H1 (cell line): Measurements from ENCODE around the gene CEBPE. TPM values are rescaled to one million over a fixed set of nuclear protein-coding genes. Genes with fewer than 3 reads are reported as not detected.

Source experiments
- CTCF ChIA-PET: fragments of 300-600 bp; sonication (Branson Sonifier 250); formaldehyde crosslinking; loops from one replicate; lab custom pipeline; 2021; ENCODE audit not compliant: partially characterized antibody; lab: Charles Lee
- POLR2A ChIA-PET: fragments of 300-600 bp; sonication (Branson Sonifier 250); formaldehyde crosslinking; loops from one replicate; lab custom pipeline; 2021; ENCODE audit warnings: inconsistent platforms; ENCODE audit not compliant: partially characterized antibody; lab: Charles Lee
- DNase-seq, 2 experiments: peaks; one replicate each; pipeline versions ENCODE4 v3.0.0 to v3.0.0-alpha.2; 2010 to 2022; ENCODE audit warnings: low spot score in 2 of 2, low read depth in 1 of 2, mixed read lengths in 1 of 2
- FAIRE-seq: peaks from 2 replicates; lab custom pipeline; 2011; peaks lifted over from hg19 to GRCh38; lab: Jason Lieb, UNC
- H2AFZ ChIP-seq: 2 replicates; pipeline ENCODE4 v1.8.1; 2012; ENCODE audit warnings: low read length, inconsistent platforms
- H2AK5ac ChIP-seq: 2 replicates; pipeline ENCODE4 v1.6.1; 2013; ENCODE audit warnings: low read depth, low read length
- H2BK120ac ChIP-seq: replicated peaks from 2 replicates; pipeline ENCODE3; 2013; ENCODE audit warnings: low read depth, low read length, inconsistent platforms
- H2BK12ac ChIP-seq: 2 replicates; pipeline ENCODE4 v1.6.1; 2013; ENCODE audit warnings: low read depth, low read length
- H2BK15ac ChIP-seq: 2 replicates; pipeline ENCODE4 v1.6.1; 2013; ENCODE audit warnings: low read length
- H2BK20ac ChIP-seq: 2 replicates; pipeline ENCODE4 v1.6.1; 2013; ENCODE audit warnings: low read length
- H2BK5ac ChIP-seq: 2 replicates; pipeline ENCODE4 v1.6.1; 2013; ENCODE audit warnings: low read depth, low read length
- H3K14ac ChIP-seq: 2 replicates; pipeline ENCODE4 v1.6.1; 2013; ENCODE audit warnings: inconsistent platforms; ENCODE audit not compliant: insufficient read length
- H3K18ac ChIP-seq: 2 replicates; pipeline ENCODE4 v1.6.1; 2013; ENCODE audit warnings: low read length; ENCODE audit errors: extremely low read depth
- H3K23ac ChIP-seq: 2 replicates; pipeline ENCODE4 v1.6.1; 2013; ENCODE audit warnings: inconsistent platforms; ENCODE audit not compliant: insufficient read length
- H3K23me2 ChIP-seq: 2 replicates; pipeline ENCODE4 v1.6.1; 2013; ENCODE audit warnings: low read depth, low read length
- H3K27ac ChIP-seq: 2 replicates; pipeline ENCODE4 v1.6.1; 2011; ENCODE audit warnings: low read depth, low read length, inconsistent platforms
- H3K27me3 ChIP-seq, 4 experiments: replicated peaks in 1 of 4; 1 replicate in 1 of 4; 2 replicates in 3 of 4; pipeline versions ENCODE4 v1.6.1 to v1.8.1; 2011 to 2013; ENCODE audit warnings: low read length in 3 of 4, mild to moderate bottlenecking in 3 of 4, inconsistent platforms in 2 of 4, mixed read lengths in 2 of 4, moderate library complexity in 1 of 4; ENCODE audit not compliant: control insufficient read depth in 3 of 4, insufficient read depth in 3 of 4; ENCODE audit errors: extremely low read depth in 1 of 4
- H3K36me3 ChIP-seq, 4 experiments: 2 replicates each; pipeline versions ENCODE4 v1.6.1 to v1.8.1; 2011 to 2013; ENCODE audit warnings: mild to moderate bottlenecking in 4 of 4, low read length in 3 of 4, moderate library complexity in 2 of 4, control low read depth in 1 of 4, inconsistent platforms in 1 of 4; ENCODE audit not compliant: insufficient read depth in 4 of 4, control insufficient read depth in 2 of 4
- H3K4ac ChIP-seq: replicated peaks from 2 replicates; pipeline ENCODE3; 2013; ENCODE audit warnings: low read length, low read depth, mixed read lengths, inconsistent platforms; ENCODE audit not compliant: insufficient read length
- H3K4me1 ChIP-seq, 4 experiments: replicated peaks in 1 of 4; 1 replicate in 1 of 4; 2 replicates in 3 of 4; pipeline versions ENCODE4 v1.6.1 to v1.8.1; 2011 to 2013; ENCODE audit warnings: low read length in 3 of 4, inconsistent platforms in 2 of 4, mixed read lengths in 1 of 4; ENCODE audit not compliant: insufficient read depth in 4 of 4, control insufficient read depth in 3 of 4
- H3K4me2 ChIP-seq, 2 experiments: 2 replicates each; pipeline versions ENCODE4 v1.6.1 to v1.8.1; 2011 to 2013; ENCODE audit warnings: low read depth in 2 of 2, low read length in 2 of 2, control low read depth in 1 of 2, inconsistent platforms in 1 of 2, mild to moderate bottlenecking in 1 of 2; ENCODE audit not compliant: insufficient read depth in 1 of 2
- H3K4me3 ChIP-seq, 4 experiments: fragments of 200-600, 300-600 bp in 1 of 4; sonication (generic), shearing (Covaris generic), sonication (Bioruptor Twin) in 1 of 4; 2 replicates each; pipeline versions ENCODE4 v1.5.1 to v1.8.1; 2011 to 2016; ENCODE audit warnings: low read length in 4 of 4, low read depth in 3 of 4, control low read depth in 2 of 4, inconsistent platforms in 2 of 4, mild to moderate bottlenecking in 2 of 4, mixed read lengths in 1 of 4, moderate library complexity in 1 of 4; ENCODE audit not compliant: insufficient read depth in 2 of 4; ENCODE audit errors: extremely low read depth in 1 of 4
- H3K56ac ChIP-seq: replicated peaks from 2 replicates; pipeline ENCODE3; 2013; ENCODE audit warnings: low read depth, mild to moderate bottlenecking, mixed read lengths, low read length, inconsistent platforms; ENCODE audit not compliant: insufficient read length
- H3K79me1 ChIP-seq: 2 replicates; pipeline ENCODE4 v1.6.1; 2013; ENCODE audit warnings: low read depth, low read length, control low read depth
- H3K79me2 ChIP-seq, 2 experiments: 2 replicates each; pipeline versions ENCODE4 v1.6.1 to v1.8.1; 2012 to 2013; ENCODE audit warnings: low read length in 2 of 2, mild to moderate bottlenecking in 2 of 2, inconsistent platforms in 1 of 2; ENCODE audit not compliant: insufficient read depth in 2 of 2, control insufficient read depth in 1 of 2
- H3K9ac ChIP-seq, 4 experiments: replicated peaks in 1 of 4; 1 replicate in 1 of 4; 2 replicates in 3 of 4; pipeline versions ENCODE4 v1.6.1 to v1.8.1; 2011 to 2013; ENCODE audit warnings: low read depth in 3 of 4, low read length in 3 of 4, control low read depth in 2 of 4, mild to moderate bottlenecking in 2 of 4, moderate library complexity in 2 of 4, inconsistent platforms in 1 of 4; ENCODE audit errors: extremely low read depth in 1 of 4
- H3K9me3 ChIP-seq, 2 experiments: 2 replicates each; pipeline versions ENCODE4 v1.6.1 to v1.8.1; 2012 to 2013; ENCODE audit warnings: mild to moderate bottlenecking in 2 of 2, moderate library complexity in 2 of 2, control low read depth in 1 of 2, inconsistent platforms in 1 of 2, low read depth in 1 of 2, low read length in 1 of 2, mixed read lengths in 1 of 2; ENCODE audit not compliant: insufficient read depth in 2 of 2
- H4K20me1 ChIP-seq, 2 experiments: replicated peaks in 1 of 2; 2 replicates each; pipeline versions ENCODE3 to v1.8.1; 2011 to 2013; ENCODE audit warnings: inconsistent platforms in 2 of 2, low read length in 2 of 2, mild to moderate bottlenecking in 1 of 2; ENCODE audit not compliant: insufficient read depth in 2 of 2, control insufficient read depth in 1 of 2
- H4K5ac ChIP-seq: 2 replicates; pipeline ENCODE4 v1.6.1; 2013; ENCODE audit warnings: low read length, low read depth, mixed read lengths, inconsistent platforms; ENCODE audit not compliant: insufficient read length
- H4K8ac ChIP-seq: 2 replicates; pipeline ENCODE4 v1.8.0; 2013; ENCODE audit warnings: mild to moderate bottlenecking, moderate library complexity, low read length, inconsistent platforms; ENCODE audit not compliant: insufficient read depth; ENCODE audit errors: extremely low read depth
- H4K91ac ChIP-seq: replicated peaks from 2 replicates; pipeline ENCODE3; 2013; ENCODE audit warnings: low read length, mixed read lengths, inconsistent platforms; ENCODE audit not compliant: insufficient read length
- CTBP2 ChIP-seq: IDR thresholded peaks from 2 replicates; pipeline ENCODE4 v1.7.0; 2011; ENCODE audit warnings: borderline replicate concordance, mild to moderate bottlenecking, moderate library complexity, mixed read lengths, low read length; ENCODE audit not compliant: insufficient read depth, insufficient read length
- CTCF ChIP-seq, 3 experiments: IDR thresholded peaks; 1 replicate in 2 of 3; 2 replicates in 1 of 3; pipeline versions ENCODE4 v1.5.1 to v1.6.1; 2011; ENCODE audit warnings: low read length in 3 of 3, mild to moderate bottlenecking in 3 of 3, inconsistent platforms in 2 of 3, low read depth in 1 of 3, moderate library complexity in 1 of 3; ENCODE audit not compliant: insufficient read depth in 1 of 3; ENCODE audit errors: control extremely low read depth in 1 of 3
- JUND ChIP-seq: IDR thresholded peaks from 2 replicates; pipeline ENCODE4 v1.6.1; 2011; ENCODE audit warnings: mild to moderate bottlenecking, improper control_type of control experiment, low read length
- KDM5A ChIP-seq: fragments of 200-600 bp; IDR thresholded peaks from 2 replicates; pipeline ENCODE4 v1.7.1; 2012; ENCODE audit warnings: mild to moderate bottlenecking, low read length, inconsistent platforms, mixed read lengths
- SIN3A ChIP-seq, 2 experiments: IDR thresholded peaks in 1 of 2; conservative IDR thresholded peaks in 1 of 2; 2 replicates each; pipeline ENCODE4 v1.6.1; 2011 to 2012; ENCODE audit warnings: low read length in 2 of 2, improper control_type of control experiment in 1 of 2, low read depth in 1 of 2, mild to moderate bottlenecking in 1 of 2
- SP1 ChIP-seq: IDR thresholded peaks from 2 replicates; pipeline ENCODE4 v1.6.1; 2011; ENCODE audit warnings: low read depth, low read length
- WGBS, 2 experiments: shearing (Covaris generic) in 1 of 2; methylation state at CpG; one replicate each; pipeline versions ENCODE4 v1.1.6 to v1.1.7; 2013 to 2015; ENCODE audit warnings: low lambda C conversion rate in 2 of 2, mixed read lengths in 2 of 2, inconsistent platforms in 1 of 2, low coverage in 1 of 2, missing lambda C conversion rate in 1 of 2; ENCODE audit not compliant: insufficient replicate concordance in 2 of 2, insufficient coverage in 1 of 2, insufficient read length in 1 of 2; ENCODE audit errors: extremely low coverage in 1 of 2, missing lambda C conversion rate in 1 of 2; 5-methylcytosine and 5-hydroxymethylcytosine counted together
- polyA plus RNA-seq, 7 experiments: library from polyadenylated mRNA; depleted of rRNA in 3 of 7; stranded (reverse) in 5 of 7; unstranded in 2 of 7; fragments of >200 nt in 5 of 7; fragments of 200-250 nt in 2 of 7; gene quantifications; 1 replicate in 5 of 7; 2 replicates in 1 of 7; 4 replicates in 1 of 7; pipeline versions ENCODE4 v1.2.1 to v1.2.3, GENCODE V29; 2011 to 2013; ENCODE audit warnings: missing spikeins in 2 of 7, mixed read lengths in 2 of 7
- total RNA-seq: library from RNA; stranded (reverse); fragmentation: NEBNext Ultra II Directional; extraction: Animal tissue kit (Norgen Biotek cat#: 25700); gene quantifications from 2 replicates; pipeline ENCODE4 v1.2.1, GENCODE V29; 2021

The CEBPE gene
- total and polyA plus RNA-seq, 2 of the 8 experiments (the other 6 are each of a cell fraction or from before 2014, with no cell fraction given) = 0.05 TPM; not detected in 1

- H2BK15ac ChIP-seq = no peak overlapping the region
- TF ChIP-seq CTCF (IDR thresholded peaks at IDR 0.05; ENCODE audit: control extremely low read depth in 1 of 3, insufficient read depth in 1 of 3, low read depth in 1 of 3, low read length in 3 of 3) (no peak), SP1 (no peak), SIN3A (conservative IDR thresholded peaks at IDR 0.05 in 1 of 2, IDR thresholded peaks at IDR 0.05 in 1 of 2; ENCODE audit: low read depth in 1 of 2, low read length in 2 of 2) (no peak), CTBP2 (no peak), KDM5A (no peak), JUND (no peak)
These were observed 45.9 kb upstream of the CEBPE start for GRCh38 chr14:23164949-23165348.

More at GRCh38 chr14:23164949-23165348, 45.9 kb upstream of the CEBPE start:
- no peak overlapping the region for H4K91ac ChIP-seq
- no peak overlapping the region for H2BK120ac ChIP-seq
- no peak overlapping the region for H3K4me3 ChIP-seq
- H3K23me2 ChIP-seq = no peaks in the 10 kb centered on the region
- no peak overlapping the region for H3K23ac ChIP-seq
- H3K56ac ChIP-seq = no peak overlapping the region
- H3K14ac ChIP-seq = no peak overlapping the region
- no peak for FAIRE-seq
- H3K4me1 ChIP-seq = peaks cover 9 to 19% (median 10%) of the 10 kb centered on the region in 4 experiments
- POLR2A ChIA-PET = interaction anchor here (0.8 kb wide), 1 partner anchor 52 kb away, joined by 3 read pairs; no protein-coding TSS in a partner anchor
- H4K20me1 ChIP-seq = no peaks in the 10 kb centered on the region
- no peak overlapping the region for H2AFZ ChIP-seq
- peaks cover 7 to 45% (median 37%) of the 10 kb centered on the region in 4 experiments for H3K36me3 ChIP-seq
- H2BK20ac ChIP-seq = no peak overlapping the region
- H3K9ac ChIP-seq = no peak overlapping the region
- H3K79me2 ChIP-seq = peaks cover 0 to 6% of the 10 kb centered on the region in 2 experiments; a peak in 2 of 4 replicates
- no peak overlapping the region for H3K27ac ChIP-seq
- no peak overlapping the region for H2AK5ac ChIP-seq
- CTCF ChIA-PET = interaction anchor here (1.3 to 4.8 kb wide), 3 partner anchors 17 to 215 kb away, joined by 3 to 42 read pairs (median 10); no protein-coding TSS in a partner anchor
- DNase-seq = no peak
- no peak overlapping the region for H4K5ac ChIP-seq
- H2BK12ac ChIP-seq = no peak overlapping the region
- 93% methylated on average over 5 of the region's 5 CpGs; no CpG with 5 or more reads in 1 of the 2 experiments for WGBS, 2 experiments
- no peak overlapping the region for H2BK5ac ChIP-seq
- H3K4me2 ChIP-seq = no peak overlapping the region
- no peak overlapping the region for H4K8ac ChIP-seq
- H3K18ac ChIP-seq = no peak overlapping the region
- H3K9me3 ChIP-seq = no peaks in the 10 kb centered on the region
- H3K79me1 ChIP-seq = peaks cover 6% of the 10 kb centered on the region
- no peaks in the 10 kb centered on the region for H3K27me3 ChIP-seq
- H3K4ac ChIP-seq = no peak overlapping the region
